ENCODE measurements around the gene PPM1L. TPM values are rescaled to one million over a fixed set of nuclear protein-coding genes. Genes with fewer than 3 reads are reported as not detected.

PPM1L gene
- total RNA-seq, 4 donors from 2014 or later: 31.5 to 40.2 (median 34.0) TPM

GRCh38 chr3:160928183-160928726 is 172.2 kb downstream of the PPM1L start:
- H3K9me3 ChIP-seq: no peaks in the 10 kb centered on the region
- H3K4me1 ChIP-seq: peaks cover 10% of the 10 kb centered on the region
- no peak for TF ChIP-seq POLR2A (IDR thresholded peaks at IDR 0.05)
- TF ChIP-seq CTCF (IDR thresholded peaks at IDR 0.05): no peak
- TF ChIP-seq POLR2AphosphoS5 (IDR thresholded peaks at IDR 0.05): no peak
- TF ChIP-seq EP300 (IDR thresholded peaks at IDR 0.05): no peak
- H3K27ac ChIP-seq: no peak overlapping the region
- WGBS: 93% methylated on average over 5 of the region's 5 CpGs
- DNase-seq (ENCODE audit: low spot score in 2 of 2): no peak
- H3K36me3 ChIP-seq: no peaks in the 10 kb centered on the region
- no peaks in the 10 kb centered on the region for H3K27me3 ChIP-seq
- no peak overlapping the region for H3K4me3 ChIP-seq

- H3K4me3 ChIP-seq: no peak overlapping the region
- H3K36me3 ChIP-seq: no peaks in the 10 kb centered on the region
- 66% methylated on average over 2 of the region's 2 CpGs for WGBS
- TF ChIP-seq CTCF (IDR thresholded peaks at IDR 0.05) (no peak), POLR2A (IDR thresholded peaks at IDR 0.05) (no peak), POLR2AphosphoS5 (IDR thresholded peaks at IDR 0.05) (no peak), EP300 (IDR thresholded peaks at IDR 0.05) (no peak)
- H3K27ac ChIP-seq: no peak overlapping the region
- H3K27me3 ChIP-seq: no peaks in the 10 kb centered on the region
- H3K4me1 ChIP-seq: peaks cover 10% of the 10 kb centered on the region
- no peak for DNase-seq (ENCODE audit: low spot score in 2 of 2)
- no peaks in the 10 kb centered on the region for H3K9me3 ChIP-seq
Measured at GRCh38 chr3:160929595-160929994, 173.6 kb downstream of the PPM1L start.

GRCh38 chr3:160931474-160931873 is 175.4 kb downstream of the PPM1L start:
- Histone ChIP-seq H3K9me3 (no peaks in the 10 kb centered on the region), H3K4me3 (no peak overlapping the region), H3K27me3 (no peaks in the 10 kb centered on the region), H3K36me3 (no peaks in the 10 kb centered on the region), H3K4me1 (peaks cover 10% of the 10 kb centered on the region), H3K27ac (no peak overlapping the region)
- DNase-seq (ENCODE audit: low spot score in 2 of 2): no peak
- TF ChIP-seq EP300 (IDR thresholded peaks at IDR 0.05) (no peak), POLR2A (IDR thresholded peaks at IDR 0.05) (no peak), POLR2AphosphoS5 (IDR thresholded peaks at IDR 0.05) (no peak), CTCF (IDR thresholded peaks at IDR 0.05) (no peak)

GRCh38 chr3:160935413-160936095 is 179.5 kb downstream of the PPM1L start:
- Histone ChIP-seq H3K4me3 (no peak overlapping the region), H3K27ac (no peak overlapping the region), H3K27me3 (no peaks in the 10 kb centered on the region), H3K4me1 (peaks cover 4% of the 10 kb centered on the region), H3K36me3 (no peaks in the 10 kb centered on the region), H3K9me3 (no peaks in the 10 kb centered on the region)
- WGBS: 75% methylated on average over 6 of the region's 6 CpGs
- TF ChIP-seq POLR2AphosphoS5 (IDR thresholded peaks at IDR 0.05) (no peak), CTCF (IDR thresholded peaks at IDR 0.05) (no peak), EP300 (IDR thresholded peaks at IDR 0.05) (no peak), POLR2A (IDR thresholded peaks at IDR 0.05) (no peak)
- DNase-seq (ENCODE audit: low spot score in 2 of 2): no peak

- Histone ChIP-seq H3K4me3 (no peak overlapping the region), H3K4me1 (peaks cover 8% of the 10 kb centered on the region), H3K9me3 (no peaks in the 10 kb centered on the region), H3K27me3 (no peaks in the 10 kb centered on the region), H3K36me3 (no peaks in the 10 kb centered on the region), H3K27ac (no peak overlapping the region)
- DNase-seq (ENCODE audit: low spot score in 2 of 2): peak in 1 of 2 donors; percentile 78
- TF ChIP-seq POLR2A (IDR thresholded peaks at IDR 0.05) (no peak), POLR2AphosphoS5 (IDR thresholded peaks at IDR 0.05) (no peak), CTCF (IDR thresholded peaks at IDR 0.05) (peak; percentile 71 to 81)
- WGBS: 35% methylated on average over 5 of the region's 5 CpGs
Measured at GRCh38 chr3:160941885-160942494, 186.0 kb downstream of the PPM1L start.

Data from suprapubic skin (tissue), 4 donors.